Brain microvascular endothelial cell (primary cell): Measurements from ENCODE around the gene HOXB5.
A peak's percentile ranks its signal among the peaks of the same experiment; 100 is the strongest.

ENCODE experiments used
- DNase-seq: peaks from one replicate; pipeline ENCODE4 v3.0.0-alpha.2; 2020
- H3K27ac ChIP-seq: fragments of 250-450 bp; sonication (Bioruptor Pico); 2 replicates; pipeline ENCODE4 v1.5.1; 2020; ENCODE audit warnings: mild to moderate bottlenecking, moderate library complexity
- H3K27me3 ChIP-seq: fragments of 250-450 bp; sonication (Bioruptor Pico); replicated peaks from 2 replicates; pipeline ENCODE4 v1.5.1; 2020; ENCODE audit warnings: mild to moderate bottlenecking
- H3K36me3 ChIP-seq: fragments of 250-450 bp; sonication (Bioruptor Pico); replicated peaks from 2 replicates; pipeline ENCODE4 v1.5.1; 2020; ENCODE audit warnings: mild to moderate bottlenecking
- H3K4me3 ChIP-seq: 2 replicates; pipeline ENCODE4 v1.5.1; 2011; ENCODE audit warnings: low read depth, mild to moderate bottlenecking, control low read depth, low read length, moderate library complexity
- in situ Hi-C: cut with HindIII; loops from 2 replicates; pipeline ENCODE4 v1.10.0; 2017; ENCODE audit warnings: low sequenced_read_pairs, low pct_ligation_motif_present
- TF ChIP-seq, protein P1 (sequence below): IDR thresholded peaks from 2 replicates; pipeline ENCODE4 v1.5.1; 2011; ENCODE audit warnings: low read depth, mild to moderate bottlenecking, moderate library complexity, low read length, control low read depth, inconsistent platforms; ENCODE audit errors: missing control alignments

The HOXB5 gene

DNA sequence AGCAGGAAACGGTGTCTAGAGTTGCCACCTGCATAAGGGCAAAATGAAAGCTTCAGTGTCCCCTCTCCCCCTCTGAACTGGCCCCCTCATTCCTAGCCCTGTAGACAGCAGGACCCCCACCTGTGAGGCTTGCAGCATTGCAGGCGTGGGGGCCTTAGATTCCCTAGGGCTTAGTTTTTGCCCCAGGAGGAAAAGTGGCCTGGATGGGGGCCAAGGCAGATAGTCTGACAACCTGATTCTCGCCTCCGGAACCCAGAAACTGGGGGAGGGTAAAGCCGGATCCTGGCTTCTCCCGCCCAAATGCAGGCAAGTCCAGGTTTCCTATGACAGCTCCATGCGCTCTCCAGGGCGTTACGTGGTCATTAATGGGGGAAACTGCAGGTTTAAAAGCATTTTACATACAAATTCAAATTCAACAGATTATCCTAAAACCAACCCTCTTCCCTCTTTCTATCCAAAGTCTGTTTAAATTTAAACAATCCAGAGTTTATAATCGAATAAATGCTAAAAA, 11.9 kb upstream of the HOXB5 start:
- Histone ChIP-seq H3K4me3 (no peak overlapping the region), H3K27me3 (peaks cover 97% of the 10 kb centered on the region), H3K36me3 (no peaks in the 10 kb centered on the region), H3K27ac (no peak overlapping the region)
- in situ Hi-C loops, result no loop called here
- TF ChIP-seq, protein P1, sequence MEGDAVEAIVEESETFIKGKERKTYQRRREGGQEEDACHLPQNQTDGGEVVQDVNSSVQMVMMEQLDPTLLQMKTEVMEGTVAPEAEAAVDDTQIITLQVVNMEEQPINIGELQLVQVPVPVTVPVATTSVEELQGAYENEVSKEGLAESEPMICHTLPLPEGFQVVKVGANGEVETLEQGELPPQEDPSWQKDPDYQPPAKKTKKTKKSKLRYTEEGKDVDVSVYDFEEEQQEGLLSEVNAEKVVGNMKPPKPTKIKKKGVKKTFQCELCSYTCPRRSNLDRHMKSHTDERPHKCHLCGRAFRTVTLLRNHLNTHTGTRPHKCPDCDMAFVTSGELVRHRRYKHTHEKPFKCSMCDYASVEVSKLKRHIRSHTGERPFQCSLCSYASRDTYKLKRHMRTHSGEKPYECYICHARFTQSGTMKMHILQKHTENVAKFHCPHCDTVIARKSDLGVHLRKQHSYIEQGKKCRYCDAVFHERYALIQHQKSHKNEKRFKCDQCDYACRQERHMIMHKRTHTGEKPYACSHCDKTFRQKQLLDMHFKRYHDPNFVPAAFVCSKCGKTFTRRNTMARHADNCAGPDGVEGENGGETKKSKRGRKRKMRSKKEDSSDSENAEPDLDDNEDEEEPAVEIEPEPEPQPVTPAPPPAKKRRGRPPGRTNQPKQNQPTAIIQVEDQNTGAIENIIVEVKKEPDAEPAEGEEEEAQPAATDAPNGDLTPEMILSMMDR, result no peak
- no peak for DNase-seq

DNA sequence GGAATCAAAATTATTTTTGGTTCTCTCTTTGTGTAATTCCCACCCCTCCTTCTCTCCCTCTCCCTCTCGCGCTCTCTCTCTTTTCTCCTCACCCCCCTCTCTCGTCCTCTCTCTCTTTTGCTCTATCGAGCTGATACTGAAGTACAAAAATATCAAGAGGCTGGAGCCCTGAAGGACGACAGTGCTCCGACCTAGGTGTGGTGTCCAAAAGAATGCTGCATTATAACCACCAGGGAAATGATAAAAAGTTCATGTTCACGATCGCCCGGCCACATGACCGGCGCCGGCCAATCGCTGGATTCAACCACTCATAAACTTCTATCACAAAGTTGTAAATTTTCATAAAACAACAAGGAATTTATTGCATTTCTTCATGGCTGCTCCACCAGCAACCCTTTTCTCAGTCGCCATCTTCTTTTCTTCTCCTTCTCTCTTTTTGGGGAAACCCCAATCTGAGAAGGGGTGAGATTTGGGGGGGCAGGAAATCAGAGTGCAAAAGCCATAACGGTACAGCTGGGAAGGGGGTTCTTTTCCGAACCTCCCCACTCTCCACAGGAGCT, 11.3 kb upstream of the HOXB5 start, which contains the start of gene HOXB6:
TSS of gene HOXB6 (minus strand) at position 217 of the 560 bp plus-strand sequence. CDS start 6,836 bp downstream, outside the sequence.
- H3K36me3 ChIP-seq, result no peaks in the 10 kb centered on the region
- peaks cover 97% of the 10 kb centered on the region for H3K27me3 ChIP-seq
- H3K4me3 ChIP-seq, result peak within 1 kb of the TSS; percentile 47
- TF ChIP-seq, protein P1, result no peak
- no peak within 1 kb of the TSS for H3K27ac ChIP-seq
- in situ Hi-C loops, result no loop called here
- DNase-seq, result no peak

DNA sequence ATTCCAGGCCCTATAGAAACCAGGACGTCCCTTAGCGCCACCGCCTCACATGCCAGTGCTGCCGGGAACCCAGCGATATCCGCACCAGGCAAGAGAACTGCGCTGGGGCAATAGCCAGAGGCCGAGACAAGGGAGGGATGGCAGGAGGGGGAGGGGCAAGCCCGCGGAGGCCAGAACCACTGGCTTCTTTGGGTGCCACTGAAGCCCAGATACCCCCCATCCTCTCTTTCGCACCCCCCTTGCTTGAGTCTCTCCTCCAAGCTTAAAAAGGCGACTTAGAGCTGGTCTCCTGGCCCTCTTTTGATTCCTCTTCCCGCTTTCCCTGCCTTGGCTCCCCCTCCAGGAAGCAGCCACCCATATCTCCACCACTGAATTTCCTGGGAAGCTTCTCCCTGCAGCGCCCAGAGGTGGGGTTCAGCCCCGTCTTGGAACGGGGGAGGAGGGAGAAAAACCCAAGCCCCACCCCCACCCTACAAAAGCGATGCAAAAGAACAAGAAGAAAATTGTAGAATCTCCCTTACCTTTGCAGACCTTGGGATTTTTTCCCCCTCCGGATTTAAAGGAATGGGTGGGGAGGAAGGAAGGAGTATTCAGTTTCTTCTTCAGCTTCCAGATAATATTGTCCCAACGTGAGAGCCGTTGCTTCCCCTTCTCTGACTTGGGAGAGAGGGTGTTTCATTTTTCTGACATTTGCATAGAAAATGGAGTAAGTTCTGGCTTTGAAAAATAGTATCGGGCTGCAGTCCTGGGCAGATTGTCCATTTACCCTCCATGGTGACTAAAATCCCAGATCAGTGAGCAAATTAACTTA, 10.6 kb upstream of the HOXB5 start:
- in situ Hi-C loops, result no loop called here
- peak overlapping the region; percentile 47 for H3K4me3 ChIP-seq
- no peak for DNase-seq
- no peak overlapping the region for H3K27ac ChIP-seq
- TF ChIP-seq, protein P1, result no peak
- H3K27me3 ChIP-seq, result peaks cover 97% of the 10 kb centered on the region
- H3K36me3 ChIP-seq, result no peaks in the 10 kb centered on the region

DNA sequence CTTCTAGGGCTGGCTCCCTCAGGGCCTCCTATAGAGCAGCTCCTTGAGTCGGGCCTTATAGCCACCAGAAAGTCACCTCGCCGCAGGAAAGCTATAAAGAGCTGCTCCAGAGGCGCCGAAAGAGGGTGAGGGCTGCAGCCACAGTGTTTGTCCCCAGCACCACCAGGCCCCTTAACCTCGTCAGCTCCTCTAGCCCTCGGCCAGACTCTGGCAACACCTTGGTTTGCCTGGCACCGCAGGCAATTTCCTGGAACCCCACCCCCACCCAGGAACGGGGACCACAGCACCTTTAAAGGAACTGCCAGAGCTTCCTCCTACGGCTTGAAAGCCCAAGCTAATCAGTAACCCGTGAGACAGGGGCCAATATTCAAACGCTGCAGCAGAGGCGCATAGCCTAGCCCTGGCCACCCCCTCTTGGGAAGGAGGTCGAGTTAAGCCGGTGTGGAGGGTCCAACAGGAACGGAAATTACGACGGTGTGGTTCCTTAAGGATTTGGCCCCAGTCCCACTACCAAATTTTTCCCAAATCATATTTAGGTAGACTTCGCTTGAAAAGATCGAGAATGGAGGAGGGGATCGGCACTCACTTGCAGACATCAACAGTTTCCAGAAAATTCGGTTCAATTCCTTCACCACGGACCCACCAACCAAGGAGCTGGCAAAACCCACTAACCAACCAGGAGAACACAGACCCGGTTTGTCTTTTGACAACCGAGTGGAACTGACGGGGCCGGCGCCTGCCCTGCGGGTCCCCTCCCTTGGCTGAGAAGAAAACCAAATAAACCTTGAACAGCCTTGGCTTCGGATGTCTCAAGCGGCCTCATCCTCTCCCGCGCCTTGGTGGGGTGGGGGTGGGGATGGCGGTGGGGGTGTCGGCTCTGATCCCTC, 8.2 kb upstream of the HOXB5 start:
- no peak for DNase-seq
- TF ChIP-seq, protein P1, result no peak
- Histone ChIP-seq H3K36me3 (no peaks in the 10 kb centered on the region), H3K27me3 (peaks cover 100% of the 10 kb centered on the region), H3K4me3 (no peak overlapping the region), H3K27ac (no peak overlapping the region)
- in situ Hi-C loops, result no loop called here

DNA sequence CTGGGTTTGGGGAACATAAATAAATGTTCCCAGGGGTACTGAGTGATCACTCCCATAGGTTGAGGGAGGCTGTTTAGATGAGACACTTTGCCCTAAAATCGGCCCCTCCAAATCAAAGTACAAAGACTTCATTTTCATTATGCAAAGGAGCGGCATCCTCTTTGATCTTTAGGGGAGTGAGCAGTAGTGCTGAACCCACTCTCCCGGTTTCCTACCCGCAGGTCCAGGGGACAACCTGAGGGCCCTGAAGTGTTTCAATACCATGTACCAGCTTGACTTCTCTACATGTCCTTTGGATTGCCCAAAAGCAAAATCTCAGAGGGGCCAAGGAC, 7.6 kb upstream of the HOXB5 start:
- H3K4me3 ChIP-seq, result no peak overlapping the region
- no peak overlapping the region for H3K27ac ChIP-seq
- in situ Hi-C loops, result no loop called here
- no peaks in the 10 kb centered on the region for H3K36me3 ChIP-seq
- DNase-seq, result no peak
- peaks cover 100% of the 10 kb centered on the region for H3K27me3 ChIP-seq
- TF ChIP-seq, protein P1, result no peak
